B cell (primary cell): Measurements from ENCODE around the gene BLID. TPM values are rescaled to one million over a fixed set of nuclear protein-coding genes. Genes with fewer than 3 reads are reported as not detected.

Experiments used
- ATAC-seq: fragments of 200-7000 bp; cut with Tn5 transposase; one replicate; pipeline ENCODE4 v1.10.0; 2021; ENCODE audit warnings: low read depth, mild to moderate bottlenecking, moderate number of reproducible peaks, moderate library complexity
- CTCF ChIA-PET: fragments of 350-600 bp; sonication (Branson Sonifier 250); formaldehyde crosslinking; loops from one replicate; lab custom pipeline; 2021; ENCODE audit warnings: antibody characterized with exemption, inconsistent platforms; lab: Charles Lee
- POLR2A ChIA-PET: fragments of 350-600 bp; sonication (Branson Sonifier 250); formaldehyde crosslinking; loops from one replicate; lab custom pipeline; 2021; ENCODE audit warnings: antibody characterized with exemption; lab: Charles Lee
- DNase-seq: peaks from one replicate; pipeline ENCODE4 v3.0.0; 2013
- H2AFZ ChIP-seq: 2 replicates; pipeline ENCODE4 v1.6.1; 2012; ENCODE audit warnings: mild to moderate bottlenecking, low read depth, low read length; ENCODE audit not compliant: insufficient read depth, poor library complexity, severe bottlenecking
- H3K27ac ChIP-seq, 2 donors: 1 replicate in 1 of 2; 2 replicates in 1 of 2; pipeline ENCODE4 v1.5.1; 2012 to 2013; ENCODE audit warnings: low read length in 2 of 2, mild to moderate bottlenecking in 2 of 2, moderate library complexity in 1 of 2
- H3K27me3 ChIP-seq, 4 experiments: fragments of 200-600 bp in 1 of 4; sonication (generic) in 1 of 4; replicated peaks in 1 of 4; 1 replicate in 2 of 4; 2 replicates in 2 of 4; pipeline versions ENCODE4 v1.6.1 to v1.7.0; 2013 to 2016; ENCODE audit warnings: low read length in 3 of 4, mild to moderate bottlenecking in 2 of 4, mixed read lengths in 1 of 4, moderate library complexity in 1 of 4; ENCODE audit not compliant: insufficient read depth in 4 of 4, control insufficient read depth in 3 of 4; ENCODE audit errors: control extremely low read depth in 1 of 4
- H3K36me3 ChIP-seq, 2 experiments: replicated peaks in 1 of 2; 1 replicate in 1 of 2; 2 replicates in 1 of 2; pipeline versions ENCODE4 v1.6.1 to v1.7.1; 2013; ENCODE audit warnings: low read length in 1 of 2; ENCODE audit not compliant: insufficient read depth in 2 of 2, control insufficient read depth in 1 of 2; ENCODE audit errors: control extremely low read depth in 1 of 2, extremely low read depth in 1 of 2
- H3K4me1 ChIP-seq, 2 donors: fragments of 200-600 bp in 1 of 2; sonication (generic) in 1 of 2; 1 replicate in 1 of 2; 2 replicates in 1 of 2; pipeline versions ENCODE4 v1.5.1 to v1.6.1; 2013 to 2017; ENCODE audit warnings: low read length in 2 of 2; ENCODE audit not compliant: control insufficient read depth in 2 of 2, insufficient read depth in 2 of 2
- H3K4me2 ChIP-seq: replicated peaks from 2 replicates; pipeline ENCODE3; 2012; ENCODE audit warnings: mild to moderate bottlenecking, low read depth, low read length; ENCODE audit not compliant: poor library complexity, severe bottlenecking
- H3K4me3 ChIP-seq, 5 experiments: fragments of 200-600 bp in 1 of 5; sonication (generic) in 1 of 5; 1 replicate in 3 of 5; 2 replicates in 2 of 5; pipeline versions ENCODE4 v1.5.1 to v1.7.0; 2011 to 2016; ENCODE audit warnings: low read length in 4 of 5, mild to moderate bottlenecking in 4 of 5, low read depth in 2 of 5, control low read depth in 1 of 5, moderate library complexity in 1 of 5; ENCODE audit not compliant: insufficient read depth in 1 of 5; ENCODE audit errors: control extremely low read depth in 1 of 5, extremely low read depth in 1 of 5
- H3K79me2 ChIP-seq: fragments of 200-600 bp; sonication (generic); one replicate; pipeline ENCODE4 v1.6.0; 2016; ENCODE audit warnings: low read length; ENCODE audit not compliant: control insufficient read depth, insufficient read depth
- H3K9ac ChIP-seq: fragments of 200-600 bp; sonication (generic); 2 replicates; pipeline ENCODE4 v1.6.1; 2017; ENCODE audit warnings: mild to moderate bottlenecking, low read length, moderate library complexity
- H3K9me3 ChIP-seq, 3 donors: one replicate each; pipeline versions ENCODE4 v1.6.1 to v1.7.1; 2013; ENCODE audit warnings: low read length in 2 of 3; ENCODE audit not compliant: control insufficient read depth in 2 of 3, insufficient read depth in 1 of 3; ENCODE audit errors: control extremely low read depth in 1 of 3
- H4K20me1 ChIP-seq: 2 replicates; pipeline ENCODE4 v1.6.0; 2012; ENCODE audit warnings: mild to moderate bottlenecking, low read length; ENCODE audit not compliant: insufficient read depth, control insufficient read depth, poor library complexity, severe bottlenecking
- H3K27ac Mint-ChIP-seq: one replicate; pipeline ENCODE4 v1.8.0; 2021; ENCODE audit warnings: mixed read lengths
- H3K27me3 Mint-ChIP-seq: one replicate; pipeline ENCODE4 v1.8.0; 2021; ENCODE audit warnings: mixed read lengths
- H3K4me1 Mint-ChIP-seq: one replicate; pipeline ENCODE4 v1.8.0; 2021; ENCODE audit warnings: mixed read lengths
- H3K4me3 Mint-ChIP-seq: one replicate; pipeline ENCODE4 v1.8.0; 2021; ENCODE audit warnings: mixed read lengths
- H3K9me3 Mint-ChIP-seq: one replicate; pipeline ENCODE4 v1.8.0; 2022; ENCODE audit warnings: mixed read lengths; ENCODE audit not compliant: insufficient read depth
- CTCF ChIP-seq: fragments of 200-600 bp; IDR thresholded peaks from one replicate; pipeline ENCODE4 v1.8.0; 2022; ENCODE audit warnings: antibody characterized with exemption, mild to moderate bottlenecking
- EZH2 ChIP-seq: IDR thresholded peaks from 2 replicates; pipeline ENCODE4 v1.6.1; 2012; ENCODE audit warnings: borderline replicate concordance, low read depth, mild to moderate bottlenecking, moderate library complexity, low read length; ENCODE audit not compliant: insufficient read depth, poor library complexity, severe bottlenecking
- WGBS: methylation state at CpG from one replicate; pipeline ENCODE4 v1.1.5; 2013; ENCODE audit warnings: missing lambda C conversion rate; ENCODE audit not compliant: insufficient coverage; 5-methylcytosine and 5-hydroxymethylcytosine counted together
- intact Hi-C: fragments of 100-400 bp; cut with micrococcal nuclease; formaldehyde crosslinking; loops from one replicate; pipeline ENCODE4 v1.10.0; 2022
- polyA plus RNA-seq: library from polyadenylated mRNA; depleted of rRNA; stranded (reverse); fragments of >200 nt; gene quantifications from 2 replicates; pipeline ENCODE4 v1.2.3, GENCODE V29; 2012
- total RNA-seq, 2 donors: library from RNA; stranded (reverse); fragments of 120-200 nt in 1 of 2; gene quantifications; 1 replicate in 1 of 2; 2 replicates in 1 of 2; pipeline versions ENCODE4 v1.2.3 to v1.2.4, GENCODE V29; 2013 to 2022

BLID gene
- total and polyA plus RNA-seq, 2 donors (not counting 1 experiment from before 2014, with no cell fraction given) = not detected

- Histone ChIP-seq H3K4me3 (no peak overlapping the region), H3K9me3 (no peaks in the 10 kb centered on the region), H3K27ac (no peak overlapping the region), H2AFZ (no peak overlapping the region), H4K20me1 (no peaks in the 10 kb centered on the region), H3K4me2 (no peak overlapping the region), H3K36me3 (no peaks in the 10 kb centered on the region), H3K27me3 (no peaks in the 10 kb centered on the region), H3K9ac (no peak overlapping the region), H3K79me2 (no peaks in the 10 kb centered on the region), H3K4me1 (no peaks in the 10 kb centered on the region)
- ChIA-PET CTCF (interaction anchor here (0.6 kb wide), 1 partner anchor 412 kb away, joined by 3 read pairs; no protein-coding TSS in a partner anchor), POLR2A (no interaction called here)
- H3K9me3 Mint-ChIP-seq = no peaks in the 10 kb centered on the region
- peaks cover 7% of the 10 kb centered on the region for H3K27me3 Mint-ChIP-seq
- no peak for ATAC-seq
- no peak overlapping the region for H3K27ac Mint-ChIP-seq
- intact Hi-C loops = no loop called here
- TF ChIP-seq EZH2 = no peak
- no peak for TF ChIP-seq CTCF
- DNase-seq = no peak
- WGBS = 67% methylated on average over 3 of the region's 5 CpGs
- H3K4me3 Mint-ChIP-seq = no peak overlapping the region
- H3K4me1 Mint-ChIP-seq = no peaks in the 10 kb centered on the region
These were observed 3.3 kb downstream of the BLID start for GRCh38 chr11:122112470-122113365.

DNA sequence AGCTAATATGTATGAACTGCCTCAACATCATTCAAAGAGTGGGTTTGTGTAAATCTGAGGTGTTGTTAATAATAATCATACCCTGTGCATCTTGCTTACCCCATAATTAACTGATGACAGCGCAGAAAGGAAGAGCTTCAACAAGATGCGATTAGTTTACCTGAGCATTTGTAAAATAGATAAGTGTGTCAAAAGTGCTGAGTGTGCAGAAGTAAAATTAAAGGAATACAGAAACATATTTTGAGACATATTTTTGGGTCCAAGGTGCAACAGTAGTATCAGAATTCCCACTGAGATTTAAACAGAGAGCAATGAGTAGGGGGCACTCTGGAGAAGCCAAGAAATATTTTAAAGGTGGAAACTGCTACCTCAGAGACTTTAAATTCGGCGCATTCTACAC is 6.1 kb downstream of the BLID start:
- POLR2A ChIA-PET = no interaction called here
- Mint-ChIP-seq H3K9me3 (peaks cover 2% of the 10 kb centered on the region), H3K27me3 (peaks cover 23% of the 10 kb centered on the region), H3K4me3 (no peak overlapping the region), H3K4me1 (no peaks in the 10 kb centered on the region), H3K27ac (no peak overlapping the region)
- 100% methylated on average over 2 of the region's 4 CpGs for WGBS
- H3K4me2 ChIP-seq = no peak overlapping the region
- intact Hi-C loops = no loop called here
- H3K79me2 ChIP-seq = no peaks in the 10 kb centered on the region
- H3K36me3 ChIP-seq = no peaks in the 10 kb centered on the region
- H2AFZ ChIP-seq = no peak overlapping the region
- H3K9me3 ChIP-seq = no peaks in the 10 kb centered on the region
- no peak overlapping the region for H3K27ac ChIP-seq
- no peaks in the 10 kb centered on the region for H3K4me1 ChIP-seq
- no peak overlapping the region for H3K9ac ChIP-seq
- ATAC-seq (no peak), DNase-seq (no peak)
- TF ChIP-seq EZH2 = no peak
- TF ChIP-seq CTCF = no peak
- H4K20me1 ChIP-seq = no peaks in the 10 kb centered on the region
- no peak overlapping the region for H3K4me3 ChIP-seq
- H3K27me3 ChIP-seq = peaks cover 0 to 3% (median 0%) of the 10 kb centered on the region in 4 experiments
- CTCF ChIA-PET = no interaction called here
